WTC11 (cell line): ENCODE measurements around the gene PARD3B. TPM values are rescaled to one million over a fixed set of nuclear protein-coding genes. Genes with fewer than 3 reads are reported as not detected.
A peak's percentile ranks its signal among the peaks of the same experiment; 100 is the strongest.

ENCODE experiments used
- ATAC-seq: fragments of 200-7000 bp; cut with Tn5 transposase; 2 replicates; pipeline ENCODE4 v1.10.0; 2021; ENCODE audit warnings: mild to moderate bottlenecking, moderate library complexity
- CTCF ChIA-PET: fragments of 300-600 bp; sonication (Branson Sonifier 250); formaldehyde crosslinking; loops from one replicate; lab custom pipeline; 2021; ENCODE audit warnings: antibody characterized with exemption; lab: Charles Lee
- POLR2A ChIA-PET: fragments of 350-600 bp; sonication (Branson Sonifier 250); formaldehyde crosslinking; loops from one replicate; lab custom pipeline; 2021; ENCODE audit warnings: antibody characterized with exemption; lab: Charles Lee
- DNase-seq: peaks from one replicate; pipeline ENCODE4 v3.0.0; 2021; ENCODE audit warnings: low spot score
- H3K27ac Mint-ChIP-seq: 2 replicates; pipeline ENCODE4 v1.8.0; 2021; ENCODE audit warnings: mixed read lengths
- H3K27me3 Mint-ChIP-seq: 2 replicates; pipeline ENCODE4 v1.8.0; 2021; ENCODE audit warnings: low read depth, mild to moderate bottlenecking, moderate library complexity, mixed read lengths
- H3K36me3 Mint-ChIP-seq: 2 replicates; pipeline ENCODE4 v1.8.0; 2021; ENCODE audit warnings: mixed read lengths
- H3K4me1 Mint-ChIP-seq: 2 replicates; pipeline ENCODE4 v1.8.0; 2022; ENCODE audit warnings: mixed read lengths
- H3K4me3 Mint-ChIP-seq: 2 replicates; pipeline ENCODE4 v1.8.0; 2021; ENCODE audit warnings: mild to moderate bottlenecking, moderate library complexity, mixed read lengths
- H3K9me3 Mint-ChIP-seq: 2 replicates; pipeline ENCODE4 v1.8.0; 2021; ENCODE audit warnings: mixed read lengths
- ATF1 ChIP-seq: sonication (generic); formaldehyde crosslinking; IDR thresholded peaks from 2 replicates; pipeline ENCODE4 v1.8.1; 2023; ENCODE audit warnings: mild to moderate bottlenecking, moderate library complexity, missing genetic modification reagents
- CBFB ChIP-seq: sonication (generic); formaldehyde crosslinking; IDR thresholded peaks from 2 replicates; pipeline ENCODE4 v1.8.1; 2022; ENCODE audit warnings: mild to moderate bottlenecking, low read depth, missing genetic modification reagents
- CREM ChIP-seq: sonication (generic); formaldehyde crosslinking; IDR thresholded peaks from 2 replicates; pipeline ENCODE4 v1.8.1; 2022; ENCODE audit warnings: mild to moderate bottlenecking, missing genetic modification reagents, moderate library complexity
- EMX1 ChIP-seq: fragments of 250-450 bp; sonication (Bioruptor Pico); IDR thresholded peaks from 2 replicates; pipeline ENCODE4 v1.8.0; 2021; ENCODE audit warnings: mild to moderate bottlenecking
- JAZF1 ChIP-seq: fragments of 250-450 bp; sonication (Bioruptor Pico); IDR thresholded peaks from 2 replicates; pipeline ENCODE4 v1.9.0; 2021; ENCODE audit warnings: moderate library complexity, mild to moderate bottlenecking, inconsistent platforms
- NFE2L1 ChIP-seq: sonication (generic); formaldehyde crosslinking; IDR thresholded peaks from 2 replicates; pipeline ENCODE4 v1.8.1; 2023; ENCODE audit warnings: missing genetic modification reagents
- NR1H2 ChIP-seq: sonication (generic); formaldehyde crosslinking; IDR thresholded peaks from 2 replicates; pipeline ENCODE4 v1.9.0; 2021; ENCODE audit warnings: mild to moderate bottlenecking, moderate library complexity, missing genetic modification reagents
- OVOL2 ChIP-seq: fragments of 250-450 bp; sonication (Bioruptor Pico); IDR thresholded peaks from 2 replicates; pipeline ENCODE4 v1.9.0; 2021; ENCODE audit warnings: mild to moderate bottlenecking, borderline replicate concordance
- RELA ChIP-seq: sonication (generic); formaldehyde crosslinking; IDR thresholded peaks from 2 replicates; pipeline ENCODE4 v1.8.1; 2022; ENCODE audit warnings: missing genetic modification reagents, mild to moderate bottlenecking, borderline replicate concordance
- SMAD3 ChIP-seq: sonication (generic); formaldehyde crosslinking; IDR thresholded peaks from 2 replicates; pipeline ENCODE4 v1.8.0; 2022; ENCODE audit warnings: missing genetic modification reagents, mild to moderate bottlenecking, borderline replicate concordance
- SMAD4 ChIP-seq: sonication (generic); formaldehyde crosslinking; IDR thresholded peaks from 2 replicates; pipeline ENCODE4 v1.8.0; 2022; ENCODE audit warnings: mild to moderate bottlenecking, missing genetic modification reagents
- SP1 ChIP-seq: sonication (generic); formaldehyde crosslinking; conservative IDR thresholded peaks from 2 replicates; pipeline ENCODE4 v1.8.1; 2022; ENCODE audit warnings: missing genetic modification reagents
- USF2 ChIP-seq: sonication (generic); formaldehyde crosslinking; IDR thresholded peaks from 2 replicates; pipeline ENCODE4 v1.8.1; 2023; ENCODE audit warnings: mild to moderate bottlenecking, missing genetic modification reagents, moderate library complexity
- ZNF121 ChIP-seq: sonication (generic); formaldehyde crosslinking; IDR thresholded peaks from 2 replicates; pipeline ENCODE4 v1.8.0; 2023; ENCODE audit warnings: missing genetic modification reagents
- ZNF219 ChIP-seq: sonication (generic); formaldehyde crosslinking; IDR thresholded peaks from 2 replicates; pipeline ENCODE4 v1.8.0; 2023; ENCODE audit warnings: missing genetic modification reagents, mild to moderate bottlenecking, borderline replicate concordance
- ZNF232 ChIP-seq: sonication (generic); formaldehyde crosslinking; IDR thresholded peaks from 2 replicates; pipeline ENCODE4 v1.8.0; 2022; ENCODE audit warnings: mild to moderate bottlenecking, missing genetic modification reagents
- ZNF263 ChIP-seq: sonication (generic); formaldehyde crosslinking; IDR thresholded peaks from 2 replicates; pipeline ENCODE4 v1.8.1; 2022; ENCODE audit warnings: low read depth, mild to moderate bottlenecking, moderate library complexity, missing genetic modification reagents
- ZNF317 ChIP-seq: sonication (generic); formaldehyde crosslinking; IDR thresholded peaks from 2 replicates; pipeline ENCODE4 v1.8.1; 2023; ENCODE audit warnings: low read depth, mild to moderate bottlenecking, moderate library complexity, missing genetic modification reagents, borderline replicate concordance
- ZNF416 ChIP-seq: fragments of 250-450 bp; sonication (Bioruptor Pico); IDR thresholded peaks from 2 replicates; pipeline ENCODE4 v1.9.0; 2021; ENCODE audit warnings: mild to moderate bottlenecking, inconsistent platforms
- ZNF425 ChIP-seq: fragments of 250-450 bp; sonication (Bioruptor Pico); conservative IDR thresholded peaks from 2 replicates; pipeline ENCODE4 v1.9.0; 2021; ENCODE audit warnings: mild to moderate bottlenecking
- total RNA-seq: library from RNA; stranded (reverse); gene quantifications from 3 replicates; pipeline ENCODE4 v1.2.3, GENCODE V29; 2021
- TF ChIP-seq, protein P1 (sequence below): fragments of 250-450 bp; sonication (Bioruptor Pico); IDR thresholded peaks from 2 replicates; pipeline ENCODE4 v1.9.0; 2021; ENCODE audit warnings: mild to moderate bottlenecking, borderline replicate concordance
- TF ChIP-seq, protein P2 (sequence below): sonication (generic); formaldehyde crosslinking; conservative IDR thresholded peaks from 2 replicates; pipeline ENCODE4 v1.8.1; 2022; ENCODE audit warnings: mild to moderate bottlenecking, missing genetic modification reagents
- TF ChIP-seq, protein P3 (sequence below): sonication (generic); formaldehyde crosslinking; IDR thresholded peaks from 2 replicates; pipeline ENCODE4 v1.8.0; 2022; ENCODE audit warnings: mild to moderate bottlenecking, missing genetic modification reagents
- TF ChIP-seq, protein P4 (sequence below): sonication (generic); formaldehyde crosslinking; IDR thresholded peaks from 2 replicates; pipeline ENCODE4 v1.8.1; 2022; ENCODE audit warnings: low read depth, mild to moderate bottlenecking, moderate library complexity, missing genetic modification reagents, borderline replicate concordance

Gene PARD3B
- total RNA-seq, 1 experiment from 2014 or later, result 5.6 TPM

DNA sequence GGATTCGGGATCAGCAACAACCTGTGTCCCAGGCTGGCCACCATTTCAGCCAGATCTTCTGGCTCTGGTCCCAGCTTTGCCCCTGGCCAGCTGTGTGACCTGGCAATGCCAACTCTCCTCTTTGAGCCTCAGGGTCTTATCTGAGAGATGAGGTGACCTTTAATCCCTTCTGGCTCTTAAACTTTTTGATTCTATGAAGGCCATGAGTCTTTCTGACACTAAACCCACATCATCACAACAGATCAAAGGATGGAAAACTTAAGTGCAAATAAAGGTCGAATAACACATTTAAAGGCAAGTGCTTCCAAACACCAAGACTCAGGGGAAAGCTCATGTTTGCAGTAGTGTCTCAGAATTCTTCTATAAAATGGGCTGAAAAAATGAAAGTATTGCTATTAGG, 645.3 kb downstream of the PARD3B start:
- TF ChIP-seq ZNF317 (CRISPR knock-in tag), result no peak
- TF ChIP-seq NR1H2 (CRISPR knock-in tag), result no peak
- TF ChIP-seq RELA (CRISPR knock-in tag), result no peak
- no peak for TF ChIP-seq NFE2L1 (CRISPR knock-in tag)
- ATAC-seq, result no peak
- no peaks in the 10 kb centered on the region for H3K9me3 Mint-ChIP-seq
- DNase-seq, result no peak
- no peak overlapping the region for H3K27ac Mint-ChIP-seq
- H3K4me1 Mint-ChIP-seq, result peaks cover 15% of the 10 kb centered on the region
- no peaks in the 10 kb centered on the region for H3K36me3 Mint-ChIP-seq
- no peak overlapping the region for H3K4me3 Mint-ChIP-seq
- ChIA-PET POLR2A (no interaction called here), CTCF (no interaction called here)
- H3K27me3 Mint-ChIP-seq, result no peaks in the 10 kb centered on the region

- Mint-ChIP-seq H3K4me3 (no peak overlapping the region), H3K36me3 (no peaks in the 10 kb centered on the region), H3K27me3 (no peaks in the 10 kb centered on the region), H3K9me3 (no peaks in the 10 kb centered on the region)
- TF ChIP-seq SMAD3 (CRISPR knock-in tag) (no peak), ZNF232 (CRISPR knock-in tag) (no peak), CREM (no peak), CBFB (CRISPR knock-in tag) (no peak), JAZF1 (CRISPR knock-in tag) (no peak), EMX1 (CRISPR knock-in tag) (no peak), ZNF263 (CRISPR knock-in tag) (no peak), ZNF219 (CRISPR knock-in tag) (no peak)
- TF ChIP-seq, protein P1, sequence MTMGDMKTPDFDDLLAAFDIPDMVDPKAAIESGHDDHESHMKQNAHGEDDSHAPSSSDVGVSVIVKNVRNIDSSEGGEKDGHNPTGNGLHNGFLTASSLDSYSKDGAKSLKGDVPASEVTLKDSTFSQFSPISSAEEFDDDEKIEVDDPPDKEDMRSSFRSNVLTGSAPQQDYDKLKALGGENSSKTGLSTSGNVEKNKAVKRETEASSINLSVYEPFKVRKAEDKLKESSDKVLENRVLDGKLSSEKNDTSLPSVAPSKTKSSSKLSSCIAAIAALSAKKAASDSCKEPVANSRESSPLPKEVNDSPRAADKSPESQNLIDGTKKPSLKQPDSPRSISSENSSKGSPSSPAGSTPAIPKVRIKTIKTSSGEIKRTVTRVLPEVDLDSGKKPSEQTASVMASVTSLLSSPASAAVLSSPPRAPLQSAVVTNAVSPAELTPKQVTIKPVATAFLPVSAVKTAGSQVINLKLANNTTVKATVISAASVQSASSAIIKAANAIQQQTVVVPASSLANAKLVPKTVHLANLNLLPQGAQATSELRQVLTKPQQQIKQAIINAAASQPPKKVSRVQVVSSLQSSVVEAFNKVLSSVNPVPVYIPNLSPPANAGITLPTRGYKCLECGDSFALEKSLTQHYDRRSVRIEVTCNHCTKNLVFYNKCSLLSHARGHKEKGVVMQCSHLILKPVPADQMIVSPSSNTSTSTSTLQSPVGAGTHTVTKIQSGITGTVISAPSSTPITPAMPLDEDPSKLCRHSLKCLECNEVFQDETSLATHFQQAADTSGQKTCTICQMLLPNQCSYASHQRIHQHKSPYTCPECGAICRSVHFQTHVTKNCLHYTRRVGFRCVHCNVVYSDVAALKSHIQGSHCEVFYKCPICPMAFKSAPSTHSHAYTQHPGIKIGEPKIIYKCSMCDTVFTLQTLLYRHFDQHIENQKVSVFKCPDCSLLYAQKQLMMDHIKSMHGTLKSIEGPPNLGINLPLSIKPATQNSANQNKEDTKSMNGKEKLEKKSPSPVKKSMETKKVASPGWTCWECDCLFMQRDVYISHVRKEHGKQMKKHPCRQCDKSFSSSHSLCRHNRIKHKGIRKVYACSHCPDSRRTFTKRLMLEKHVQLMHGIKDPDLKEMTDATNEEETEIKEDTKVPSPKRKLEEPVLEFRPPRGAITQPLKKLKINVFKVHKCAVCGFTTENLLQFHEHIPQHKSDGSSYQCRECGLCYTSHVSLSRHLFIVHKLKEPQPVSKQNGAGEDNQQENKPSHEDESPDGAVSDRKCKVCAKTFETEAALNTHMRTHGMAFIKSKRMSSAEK, result no peak
- TF ChIP-seq, protein P2, sequence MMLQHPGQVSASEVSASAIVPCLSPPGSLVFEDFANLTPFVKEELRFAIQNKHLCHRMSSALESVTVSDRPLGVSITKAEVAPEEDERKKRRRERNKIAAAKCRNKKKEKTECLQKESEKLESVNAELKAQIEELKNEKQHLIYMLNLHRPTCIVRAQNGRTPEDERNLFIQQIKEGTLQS, result no peak
- TF ChIP-seq, protein P3, sequence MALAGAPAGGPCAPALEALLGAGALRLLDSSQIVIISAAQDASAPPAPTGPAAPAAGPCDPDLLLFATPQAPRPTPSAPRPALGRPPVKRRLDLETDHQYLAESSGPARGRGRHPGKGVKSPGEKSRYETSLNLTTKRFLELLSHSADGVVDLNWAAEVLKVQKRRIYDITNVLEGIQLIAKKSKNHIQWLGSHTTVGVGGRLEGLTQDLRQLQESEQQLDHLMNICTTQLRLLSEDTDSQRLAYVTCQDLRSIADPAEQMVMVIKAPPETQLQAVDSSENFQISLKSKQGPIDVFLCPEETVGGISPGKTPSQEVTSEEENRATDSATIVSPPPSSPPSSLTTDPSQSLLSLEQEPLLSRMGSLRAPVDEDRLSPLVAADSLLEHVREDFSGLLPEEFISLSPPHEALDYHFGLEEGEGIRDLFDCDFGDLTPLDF (CRISPR knock-in tag), result no peak
- TF ChIP-seq, all 79 proteins: peak for 0
- Mint-ChIP-seq H3K27ac (no peak overlapping the region), H3K4me1 (peaks cover 38% of the 10 kb centered on the region)
- no peak for DNase-seq
- ATAC-seq, result no peak
- POLR2A ChIA-PET, result no interaction called here
- CTCF ChIA-PET, result no interaction called here
Observed at GRCh38 chr2:205193125-205193835, 648.0 kb downstream of the PARD3B start.

DNA sequence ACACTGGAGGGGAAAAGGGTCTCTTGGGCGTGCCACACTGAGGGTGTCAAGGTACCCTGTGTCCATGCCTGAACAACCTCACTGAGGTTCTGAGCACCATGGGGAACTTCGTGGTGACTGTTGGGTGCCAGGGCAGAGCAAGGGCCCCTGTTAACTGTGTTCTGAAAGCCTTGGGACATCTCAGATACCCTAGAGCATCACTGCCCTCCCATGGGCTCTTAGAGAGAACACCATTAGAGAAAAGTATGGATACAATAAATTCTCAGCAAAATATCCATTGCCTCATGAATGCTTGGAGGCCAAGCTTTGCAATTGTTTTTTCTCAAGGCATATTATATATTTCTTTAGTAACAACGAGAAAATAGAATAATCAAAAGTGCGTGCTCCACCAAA, 648.6 kb downstream of the PARD3B start:
- DNase-seq, result no peak
- Mint-ChIP-seq H3K27ac (no peak overlapping the region), H3K27me3 (no peaks in the 10 kb centered on the region), H3K36me3 (no peaks in the 10 kb centered on the region), H3K4me3 (no peak overlapping the region), H3K9me3 (no peaks in the 10 kb centered on the region), H3K4me1 (peaks cover 40% of the 10 kb centered on the region)
- ATAC-seq, result peak; percentile 65
- POLR2A ChIA-PET, result no interaction called here
- CTCF ChIA-PET, result no interaction called here
- TF ChIP-seq ZNF416 (CRISPR knock-in tag) (no peak), OVOL2 (CRISPR knock-in tag) (no peak), ATF1 (CRISPR knock-in tag) (no peak), ZNF425 (CRISPR knock-in tag) (no peak), SMAD4 (CRISPR knock-in tag) (no peak), ZNF232 (CRISPR knock-in tag) (no peak), ZNF121 (CRISPR knock-in tag) (no peak), RELA (CRISPR knock-in tag) (no peak), USF2 (CRISPR knock-in tag) (no peak), SP1 (no peak)
- TF ChIP-seq, protein P4, sequence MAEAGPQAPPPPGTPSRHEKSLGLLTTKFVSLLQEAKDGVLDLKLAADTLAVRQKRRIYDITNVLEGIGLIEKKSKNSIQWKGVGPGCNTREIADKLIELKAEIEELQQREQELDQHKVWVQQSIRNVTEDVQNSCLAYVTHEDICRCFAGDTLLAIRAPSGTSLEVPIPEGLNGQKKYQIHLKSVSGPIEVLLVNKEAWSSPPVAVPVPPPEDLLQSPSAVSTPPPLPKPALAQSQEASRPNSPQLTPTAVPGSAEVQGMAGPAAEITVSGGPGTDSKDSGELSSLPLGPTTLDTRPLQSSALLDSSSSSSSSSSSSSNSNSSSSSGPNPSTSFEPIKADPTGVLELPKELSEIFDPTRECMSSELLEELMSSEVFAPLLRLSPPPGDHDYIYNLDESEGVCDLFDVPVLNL (CRISPR knock-in tag), result no peak
